ENCODE measurements around the gene CUL9.

CUL9 gene

DNA sequence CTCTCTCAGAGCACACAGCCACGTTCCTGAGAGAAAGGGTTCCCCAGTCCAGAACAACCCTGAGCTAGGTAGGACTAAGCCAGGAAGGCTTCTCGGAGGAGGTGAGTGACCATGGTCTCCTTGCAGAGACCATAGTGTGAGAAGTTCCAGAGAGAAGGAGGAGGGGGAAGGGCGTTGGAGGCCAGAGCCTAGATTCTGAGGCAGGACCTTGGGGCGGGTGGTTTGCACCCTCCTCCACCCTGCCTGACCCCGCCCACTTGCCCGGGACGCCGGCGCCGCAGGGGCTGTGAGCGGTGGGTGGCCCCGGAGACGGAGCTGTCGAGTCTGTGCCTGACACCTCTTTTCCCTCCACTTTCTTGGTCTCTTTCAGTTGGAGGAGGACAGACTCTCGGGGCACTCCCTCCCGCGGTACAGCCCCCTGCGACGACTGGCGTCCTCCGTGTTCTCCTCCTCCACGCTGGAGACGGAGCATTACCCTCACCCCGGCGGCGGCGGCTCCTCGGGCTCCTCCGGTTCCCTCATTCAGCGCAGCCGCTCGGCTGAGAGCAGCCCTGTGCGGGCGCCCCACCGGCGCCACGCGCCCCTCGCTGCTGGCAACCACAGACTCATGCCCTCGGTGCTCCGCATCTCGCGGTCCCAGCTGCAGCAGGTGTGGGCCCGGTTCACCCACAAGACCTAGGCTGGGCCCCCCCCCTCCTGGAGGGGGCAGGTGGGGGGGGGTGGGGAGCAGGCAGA lies 87.4 kb downstream of the CUL9 start:
- in situ Hi-C loops (cut with MboI; ENCODE audit: low sequenced_read_pairs) = no loop called here

DNA sequence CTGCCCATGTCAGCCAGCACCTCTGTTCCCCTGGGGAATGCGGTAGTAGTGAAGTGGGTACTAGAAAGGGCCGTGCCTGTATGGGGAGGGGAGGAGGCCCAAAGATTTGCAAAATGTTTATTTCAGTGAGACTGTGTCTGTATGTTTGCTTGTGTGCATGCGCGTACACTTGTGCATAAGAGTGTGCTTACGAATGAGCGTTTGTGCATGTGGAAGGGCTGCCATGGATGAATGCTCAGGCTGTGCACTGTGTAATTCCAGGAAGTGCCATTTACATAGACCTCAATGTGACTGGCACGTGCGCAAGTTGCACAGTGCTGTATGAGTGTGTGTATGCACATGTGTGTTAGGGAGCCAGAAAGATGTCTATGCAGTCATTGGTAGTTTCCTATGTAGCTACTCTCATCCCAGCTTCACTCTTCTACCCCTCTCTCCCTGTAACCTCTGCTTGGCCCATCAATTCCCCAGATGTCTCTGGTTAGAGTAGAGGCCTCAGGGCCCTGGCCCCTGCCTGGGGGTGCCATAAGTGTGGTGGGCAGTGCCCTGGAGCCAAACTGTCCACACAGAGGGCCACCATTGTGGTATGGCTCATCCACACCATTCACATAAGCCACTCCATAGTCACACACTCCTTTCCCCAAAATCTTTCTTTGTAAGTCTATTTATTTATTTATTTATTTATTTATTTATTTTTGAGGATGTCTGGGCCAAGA lies 89.3 kb downstream of the CUL9 start:
- in situ Hi-C loops (cut with MboI; ENCODE audit: low sequenced_read_pairs) = no loop called here

DNA sequence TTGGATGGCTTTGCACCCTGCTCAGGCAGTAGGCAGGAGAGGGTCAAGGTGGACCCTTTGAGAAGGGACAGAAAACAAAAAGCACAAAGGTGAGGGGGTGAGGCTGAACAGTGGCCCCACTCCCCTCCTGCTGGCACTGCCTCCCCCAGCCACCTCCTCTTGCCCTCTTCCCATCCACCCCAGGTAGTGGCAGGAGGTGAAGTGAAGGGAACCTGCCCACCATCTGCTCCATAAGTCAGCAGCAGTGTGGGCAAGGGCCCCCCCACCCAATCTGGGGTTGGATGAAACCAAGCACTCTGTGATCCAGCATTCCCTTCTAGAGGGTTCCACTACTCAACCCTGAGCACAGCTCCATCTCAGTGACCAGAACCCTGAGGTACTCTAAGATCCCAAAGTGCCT lies 89.9 kb downstream of the CUL9 start:
- in situ Hi-C loops (cut with MboI; ENCODE audit: low sequenced_read_pairs) = no loop called here

DNA sequence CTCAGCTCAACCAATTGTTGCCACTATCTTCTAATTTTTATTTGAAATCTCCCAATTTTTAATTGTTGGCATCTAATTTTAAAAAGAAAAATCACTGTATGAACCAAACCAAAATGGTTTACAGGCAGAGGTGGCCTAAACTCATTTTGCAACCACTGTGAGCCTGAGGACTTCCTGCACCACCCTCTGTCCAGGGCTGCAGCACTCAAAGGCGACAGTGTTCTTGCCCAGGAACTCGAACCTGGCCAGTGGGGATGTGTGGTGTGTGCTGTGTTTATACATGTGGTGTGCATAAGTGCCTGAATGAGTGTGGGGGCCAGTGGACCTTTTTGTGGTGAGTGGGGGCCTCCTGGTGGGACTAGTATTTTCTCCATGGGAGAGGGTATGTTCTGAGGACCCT lies 91.7 kb downstream of the CUL9 start:
- in situ Hi-C loops (cut with MboI; ENCODE audit: low sequenced_read_pairs) = no loop called here
